ENCODE results near the gene CREB5.

DNA sequence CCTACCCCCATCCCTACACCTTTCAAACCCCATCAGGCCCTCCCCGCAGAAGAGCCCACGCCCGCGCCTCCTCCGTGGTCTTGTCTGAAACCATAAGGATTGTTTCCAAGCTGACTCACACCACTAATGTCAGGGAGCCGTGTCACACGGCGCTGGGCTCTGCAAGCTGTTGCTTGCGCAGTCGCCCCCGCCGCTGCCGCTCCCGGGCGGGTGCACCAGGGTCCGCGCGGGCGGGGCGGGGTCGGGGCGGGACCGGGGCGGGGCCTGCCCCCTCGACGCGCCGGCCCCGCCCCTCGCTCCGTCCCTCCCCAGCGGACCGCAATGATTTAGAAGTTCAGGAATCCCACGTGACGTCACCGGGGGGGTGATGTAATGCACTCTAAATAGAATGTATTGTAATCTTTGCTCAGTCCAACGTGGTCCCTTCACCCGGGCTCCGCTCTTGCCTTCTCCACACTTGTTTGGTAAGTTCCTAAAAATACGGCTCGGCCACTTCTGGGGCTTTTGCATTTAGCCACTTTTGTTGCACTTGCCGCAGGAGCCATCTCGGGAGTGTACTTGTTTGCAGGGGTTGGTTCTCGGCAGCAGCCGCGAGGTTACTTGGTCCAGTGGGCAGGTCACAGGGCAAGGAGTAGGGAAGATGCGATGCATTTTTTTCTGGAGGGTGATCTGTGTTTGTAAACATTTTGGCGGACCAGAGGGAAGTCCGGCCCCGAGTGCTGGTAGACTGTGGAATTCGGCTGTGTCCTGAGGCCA, 3.2 kb upstream of the CREB5 start:
- TF ChIP-seq, protein P1, sequence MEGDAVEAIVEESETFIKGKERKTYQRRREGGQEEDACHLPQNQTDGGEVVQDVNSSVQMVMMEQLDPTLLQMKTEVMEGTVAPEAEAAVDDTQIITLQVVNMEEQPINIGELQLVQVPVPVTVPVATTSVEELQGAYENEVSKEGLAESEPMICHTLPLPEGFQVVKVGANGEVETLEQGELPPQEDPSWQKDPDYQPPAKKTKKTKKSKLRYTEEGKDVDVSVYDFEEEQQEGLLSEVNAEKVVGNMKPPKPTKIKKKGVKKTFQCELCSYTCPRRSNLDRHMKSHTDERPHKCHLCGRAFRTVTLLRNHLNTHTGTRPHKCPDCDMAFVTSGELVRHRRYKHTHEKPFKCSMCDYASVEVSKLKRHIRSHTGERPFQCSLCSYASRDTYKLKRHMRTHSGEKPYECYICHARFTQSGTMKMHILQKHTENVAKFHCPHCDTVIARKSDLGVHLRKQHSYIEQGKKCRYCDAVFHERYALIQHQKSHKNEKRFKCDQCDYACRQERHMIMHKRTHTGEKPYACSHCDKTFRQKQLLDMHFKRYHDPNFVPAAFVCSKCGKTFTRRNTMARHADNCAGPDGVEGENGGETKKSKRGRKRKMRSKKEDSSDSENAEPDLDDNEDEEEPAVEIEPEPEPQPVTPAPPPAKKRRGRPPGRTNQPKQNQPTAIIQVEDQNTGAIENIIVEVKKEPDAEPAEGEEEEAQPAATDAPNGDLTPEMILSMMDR (IDR thresholded peaks at IDR 0.05) = no peak
- peak in 1 of 2 donors; percentile 18 for TF ChIP-seq POLR2A (IDR thresholded peaks at IDR 0.05)
